IPS-NIHi11 (cell line): ENCODE results near the gene CNTNAP1.

Experiments
- DNase-seq: peaks from one replicate; pipeline ENCODE4 v3.0.0; 2012; ENCODE audit warnings: mixed read lengths, low spot score

Gene CNTNAP1

DNA sequence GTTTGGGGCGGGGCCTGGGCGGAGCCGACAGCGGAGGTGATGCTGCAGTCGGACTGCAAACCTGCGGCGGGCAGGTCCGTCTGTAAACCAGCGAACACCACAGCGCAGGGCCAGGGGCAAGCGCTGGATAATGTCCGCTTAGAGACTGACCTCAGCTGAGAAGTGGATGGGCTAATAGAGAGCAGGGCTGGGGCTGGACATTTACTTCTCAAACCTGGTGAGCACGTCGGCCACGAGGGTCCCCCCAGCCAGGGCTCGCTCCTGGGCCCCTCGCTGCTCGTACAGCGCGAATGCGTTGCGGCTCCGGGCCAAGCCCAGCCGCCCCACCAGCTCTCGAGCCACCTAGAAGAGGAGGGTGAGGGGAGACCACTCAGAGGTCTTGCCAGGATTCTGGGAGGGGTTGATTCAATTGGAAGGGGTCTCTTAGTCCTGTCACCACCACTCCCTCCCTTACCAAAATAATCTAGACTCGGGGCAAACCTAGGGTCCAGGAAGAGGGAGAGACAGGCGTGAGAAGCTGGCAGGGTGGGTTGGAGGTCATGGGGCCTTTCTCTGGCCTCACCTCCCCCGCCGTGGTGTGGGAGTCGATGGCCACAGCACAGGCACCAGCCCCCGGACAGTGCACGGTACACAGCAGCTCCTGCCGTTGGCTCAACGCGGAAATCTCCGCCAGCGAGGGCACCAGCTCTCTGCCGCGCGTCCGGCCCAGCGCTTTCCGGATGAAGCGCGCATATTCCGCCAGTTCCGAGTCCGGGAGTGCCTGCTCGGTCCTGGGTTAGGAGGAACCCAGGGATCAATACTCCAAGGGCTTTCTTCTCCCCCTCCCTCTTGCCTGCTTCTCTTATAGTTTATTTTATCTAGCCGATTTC lies 11.3 kb upstream of the CNTNAP1 start:
- peak; percentile 83 for DNase-seq

- no peak for DNase-seq
Measured at GRCh38 chr17:42672038-42672437, 10.3 kb upstream of the CNTNAP1 start.

DNA sequence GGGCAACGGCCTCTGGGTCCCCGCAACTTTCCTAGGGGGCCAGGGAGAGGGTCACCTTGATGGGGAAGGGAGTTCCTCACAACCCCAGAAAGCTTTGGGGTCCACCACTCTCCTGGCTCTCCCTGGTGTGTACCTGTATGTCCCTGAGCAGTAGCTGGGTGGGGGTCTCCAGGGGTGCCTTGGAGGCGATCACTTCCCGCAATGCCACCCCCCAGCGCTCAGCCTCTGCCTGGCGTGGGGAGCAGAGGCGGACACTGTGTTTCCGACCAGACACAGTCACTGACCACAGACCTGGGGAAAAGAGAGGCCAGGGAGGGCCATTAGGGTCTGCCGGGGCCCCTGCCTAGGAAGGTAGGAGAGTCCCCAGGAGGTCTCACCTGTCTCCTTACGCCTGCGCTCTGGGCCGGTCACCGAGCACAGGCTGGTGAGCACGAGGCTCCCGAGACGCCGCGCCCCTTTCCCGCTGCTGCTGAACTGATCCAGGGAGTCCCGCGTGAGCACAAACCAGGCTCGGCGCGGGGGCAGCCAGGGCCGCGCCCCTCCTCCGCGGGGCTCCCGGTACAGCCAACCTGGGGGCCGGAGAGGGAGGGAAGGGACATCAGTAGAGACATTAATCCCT lies 9.0 kb upstream of the CNTNAP1 start:
- DNase-seq: no peak

DNA sequence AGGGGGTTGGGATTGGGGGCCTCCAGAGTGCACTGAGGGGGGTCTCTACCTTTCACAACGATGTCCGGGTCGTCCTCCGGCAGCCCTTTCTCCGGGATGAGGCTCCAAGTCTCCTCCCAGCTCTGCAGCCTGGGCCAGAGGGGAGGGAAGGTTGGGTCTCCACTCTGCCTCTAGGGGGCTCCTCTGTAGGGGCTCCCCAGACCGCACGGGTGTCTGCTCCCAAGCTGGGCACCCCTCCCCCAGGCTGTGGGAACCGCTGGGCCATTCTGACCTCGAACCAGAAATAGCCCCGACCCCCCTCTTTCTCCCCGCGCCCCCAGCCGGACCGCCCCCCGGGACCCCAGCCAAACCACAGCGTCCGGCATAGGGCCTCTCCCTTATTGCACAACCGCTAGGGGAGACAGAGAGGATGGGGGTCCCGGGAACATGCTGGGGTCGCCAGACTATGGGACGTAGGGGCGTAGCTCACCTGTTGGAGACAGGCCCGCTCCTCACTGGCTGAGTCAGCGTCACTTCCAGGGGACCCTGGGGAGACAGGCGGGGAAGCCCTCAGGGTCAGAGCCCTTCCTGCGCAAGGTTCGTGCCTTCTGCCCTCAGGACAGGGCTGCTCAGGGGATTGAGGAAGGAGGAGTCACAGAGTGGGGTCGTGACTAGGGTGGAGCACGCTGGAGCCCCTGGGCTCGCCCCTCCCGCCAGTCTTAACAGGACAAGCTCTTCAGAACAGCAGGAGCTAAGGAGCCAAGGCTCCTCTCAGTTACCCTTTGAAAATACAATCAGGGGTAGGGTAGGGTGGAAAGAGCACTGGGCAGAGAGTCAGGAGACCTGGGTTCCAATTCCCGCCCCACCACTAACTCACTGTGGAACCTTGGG lies 8.2 kb upstream of the CNTNAP1 start:
- DNase-seq: peak; percentile 75

- peak; percentile 56 for DNase-seq
Measured at GRCh38 chr17:42674755-42675347, 7.5 kb upstream of the CNTNAP1 start.

- DNase-seq: no peak
Measured at GRCh38 chr17:42675348-42675964, 6.9 kb upstream of the CNTNAP1 start.

- peak; percentile 37 for DNase-seq
Measured at GRCh38 chr17:42675965-42676423, 6.3 kb upstream of the CNTNAP1 start.

- no peak for DNase-seq
Measured at GRCh38 chr17:42676424-42677011, 5.8 kb upstream of the CNTNAP1 start, which contains the start of gene PLEKHH3. TSS of gene PLEKHH3 (minus strand) at chr17:42676994. CDS start at chr17:42676563, 431 bp downstream.

DNA sequence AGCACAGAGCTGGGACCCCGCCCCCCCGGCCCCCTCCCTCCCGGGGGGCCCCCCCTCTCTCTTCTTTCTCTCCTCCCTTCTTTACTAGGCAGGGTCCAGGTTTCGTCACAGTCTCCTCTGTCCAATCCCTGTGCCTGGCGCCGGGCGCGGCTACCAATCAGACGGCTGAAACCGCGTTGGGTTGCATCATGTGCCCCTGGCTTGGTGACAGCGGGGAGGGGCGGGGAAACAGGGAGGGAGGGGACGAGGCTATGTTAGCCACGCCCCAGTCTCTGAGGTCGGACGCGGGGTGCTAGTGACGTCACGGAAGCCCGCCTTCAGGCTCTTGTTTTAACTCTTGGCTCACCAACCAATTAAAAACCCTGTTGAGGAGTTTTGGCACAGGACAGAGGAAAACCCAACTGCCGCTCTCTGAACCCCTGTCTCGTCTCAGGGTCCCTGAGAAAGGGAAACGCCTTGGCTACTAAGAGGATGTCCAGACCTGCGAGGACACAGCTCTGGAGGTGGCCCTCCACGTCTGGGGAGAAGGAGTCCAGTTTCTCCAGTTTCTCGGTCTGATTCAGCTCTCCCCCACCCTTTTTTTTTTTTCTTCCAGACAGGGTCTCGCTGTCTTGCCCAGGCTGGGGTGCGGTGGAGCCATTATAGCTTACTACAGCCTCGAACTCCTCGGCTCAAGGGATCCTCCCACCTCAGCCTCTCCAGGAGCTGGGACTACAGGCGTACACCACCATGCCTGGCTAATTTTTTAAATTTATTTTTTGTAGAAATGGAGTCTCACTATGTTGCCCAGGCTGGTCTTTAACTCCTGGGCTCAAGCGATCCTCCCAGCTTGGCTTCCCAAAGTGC lies 5.1 kb upstream of the CNTNAP1 start:
- DNase-seq: peak; percentile 93

DNA sequence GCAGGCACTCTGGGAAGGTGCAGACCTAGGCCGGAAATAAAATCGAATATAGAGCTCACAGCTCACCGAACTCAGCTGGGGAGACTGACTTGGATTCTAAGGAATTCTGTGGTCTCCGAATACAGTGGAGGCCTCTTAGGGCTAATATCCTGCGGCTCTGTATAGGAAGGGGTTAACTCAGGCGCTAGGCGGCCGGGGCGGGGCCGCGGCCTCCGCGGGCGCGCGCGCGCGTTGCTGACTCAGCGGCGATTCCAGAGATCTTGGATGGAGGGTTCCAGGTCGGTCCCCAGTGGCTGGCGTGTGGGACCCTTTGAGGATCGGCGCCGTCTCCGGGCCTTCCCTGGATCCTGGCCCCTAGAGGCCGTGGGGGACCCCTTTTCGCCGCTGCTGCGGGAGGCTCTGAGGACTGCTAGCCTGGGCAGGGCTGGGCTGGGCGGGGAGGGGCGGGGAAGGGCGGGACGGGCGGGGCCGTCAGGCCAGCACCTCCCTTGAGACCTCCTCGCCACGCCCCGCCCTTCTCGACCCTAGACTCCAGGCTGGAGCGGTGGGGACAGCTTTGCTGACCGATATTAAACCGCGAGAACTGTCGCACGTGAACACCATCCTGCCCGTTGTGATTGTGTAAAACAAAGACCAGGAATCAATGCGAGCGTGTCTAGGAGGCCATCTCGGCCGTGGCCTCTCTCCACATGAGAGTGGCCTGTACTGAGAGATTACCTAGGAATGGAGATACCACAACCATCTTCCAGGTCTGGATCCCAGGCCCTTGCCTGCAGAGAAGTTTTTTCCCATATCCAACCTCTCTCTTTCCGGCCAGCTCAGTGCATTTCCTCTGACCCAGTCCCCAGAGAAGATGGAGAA lies 4.2 kb upstream of the CNTNAP1 start:
- DNase-seq: peak; percentile 83

DNA sequence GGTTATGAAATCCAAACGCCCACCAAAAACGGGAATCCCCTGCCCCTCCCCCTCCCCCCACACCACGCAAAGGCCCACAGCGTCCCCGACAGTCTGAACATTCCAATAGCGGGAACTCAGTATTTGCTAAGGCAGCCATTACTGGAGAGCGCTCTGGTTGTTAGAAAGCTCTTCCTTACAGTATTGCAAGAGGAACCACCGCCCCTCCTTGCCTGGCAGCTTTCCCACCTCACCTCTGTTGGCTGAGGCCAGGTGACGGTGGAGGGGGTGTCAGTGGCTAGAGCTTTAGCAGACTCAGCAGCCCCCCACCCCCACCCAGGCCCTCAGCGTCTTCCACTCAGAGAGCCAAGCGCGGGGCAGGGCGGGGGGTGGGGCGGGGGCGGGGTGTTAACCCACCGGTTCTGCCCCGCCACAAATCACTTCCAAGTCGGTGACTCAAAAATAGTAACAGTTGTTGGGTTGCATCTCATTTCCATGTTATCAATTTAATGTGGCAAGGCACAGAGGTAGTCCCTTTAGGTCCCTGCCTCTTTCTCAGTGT lies 3.3 kb upstream of the CNTNAP1 start:
- peak; percentile 36 for DNase-seq

DNA sequence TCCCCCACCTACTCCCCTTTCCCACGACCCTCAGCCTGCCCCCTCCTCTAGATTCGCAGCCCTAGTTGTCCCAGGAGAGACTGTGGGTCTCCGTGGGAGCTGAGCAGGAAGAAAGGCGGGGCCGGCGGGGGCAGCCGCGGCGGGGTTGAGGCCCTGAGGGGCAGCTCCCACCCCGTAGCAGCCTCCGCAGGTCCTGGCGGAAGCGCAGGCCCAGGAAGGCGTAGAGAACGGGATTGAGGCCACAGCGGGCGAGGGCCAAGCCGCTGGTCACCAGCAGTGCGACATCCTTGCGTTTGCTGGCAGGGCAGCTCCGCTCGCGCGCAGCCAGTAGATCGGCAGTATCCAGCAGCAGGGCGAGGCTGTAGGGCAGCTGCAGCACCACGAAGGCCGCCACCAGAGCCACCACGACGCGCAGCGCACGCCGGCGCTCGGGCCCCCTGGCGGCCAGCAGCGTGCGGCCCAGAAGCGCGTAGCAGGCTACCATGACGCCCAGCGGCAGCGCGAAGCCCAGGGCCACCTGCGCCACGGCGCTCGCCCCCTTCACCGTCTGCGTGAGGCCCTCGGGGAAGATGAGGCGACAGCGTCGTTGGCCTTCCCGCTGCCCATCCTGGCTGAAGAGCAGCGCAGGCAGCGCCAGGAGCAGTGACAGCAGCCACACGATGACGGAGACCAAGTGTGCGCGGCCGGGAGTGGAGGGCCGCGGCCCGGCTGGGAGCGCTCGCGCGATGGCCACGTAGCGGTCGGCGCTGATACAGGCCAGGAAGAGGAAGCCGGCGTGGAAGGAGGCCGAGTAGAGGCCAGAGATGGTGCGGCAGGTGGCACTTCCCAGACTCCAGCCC lies 2.6 kb upstream of the CNTNAP1 start:
- DNase-seq: peak; percentile 76

DNA sequence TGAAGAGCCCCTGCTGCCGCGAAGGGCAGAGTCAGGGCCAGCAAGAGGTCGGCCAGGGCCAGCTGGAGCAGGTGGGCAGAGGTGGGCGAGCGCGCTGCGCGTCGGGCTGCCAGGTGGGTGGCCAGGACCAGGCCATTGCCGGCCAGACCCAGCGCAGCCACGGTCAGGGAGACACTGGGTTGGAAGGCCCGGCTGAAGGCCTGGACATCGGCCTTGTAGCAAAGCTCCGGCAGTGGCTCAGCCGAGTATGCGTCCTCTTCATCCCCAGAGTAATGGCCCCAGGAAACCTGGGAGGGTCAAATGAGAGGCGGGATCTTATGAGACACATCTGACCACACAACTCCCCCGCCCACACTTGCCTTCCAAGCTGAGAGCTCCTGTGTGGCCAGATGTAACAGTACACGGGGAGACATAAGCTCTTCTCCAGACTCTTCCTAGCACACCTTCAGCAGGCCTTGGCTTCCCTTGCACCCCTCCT lies 2.0 kb upstream of the CNTNAP1 start:
- no peak for DNase-seq

GRCh38 chr17:42682722-42683403 lies 532 bp downstream of the CNTNAP1 start:
- DNase-seq: peak; percentile 79

DNA sequence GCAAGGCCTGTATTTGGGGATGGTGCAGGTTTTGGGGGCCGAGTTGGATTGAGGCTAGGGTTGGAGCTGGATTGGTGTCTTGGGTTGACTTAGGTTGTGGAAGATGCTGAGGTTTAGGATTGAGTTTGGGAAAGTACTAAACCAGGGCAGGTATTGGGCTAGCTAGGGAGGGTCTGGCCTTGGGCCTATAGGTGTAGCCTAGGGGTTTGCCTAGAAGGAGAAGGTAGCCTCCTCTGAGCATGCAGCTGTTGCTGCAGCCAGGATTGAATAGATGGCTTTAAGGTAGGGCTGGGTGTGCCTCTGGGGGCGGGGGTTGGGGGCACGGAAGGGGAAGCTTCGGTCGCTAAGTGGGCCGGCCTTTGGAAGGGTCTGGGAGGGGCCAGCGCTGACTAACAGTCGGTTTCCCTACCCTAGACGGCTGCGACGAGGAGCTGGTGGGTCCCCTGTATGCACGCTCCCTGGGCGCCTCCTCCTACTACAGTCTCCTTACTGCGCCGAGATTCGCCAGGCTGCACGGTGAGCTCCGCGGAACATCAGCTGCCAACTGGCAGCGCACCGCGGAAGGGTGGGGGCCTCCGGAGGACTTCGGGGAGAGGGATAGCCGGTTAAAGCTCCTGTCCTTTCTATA lies 1.2 kb downstream of the CNTNAP1 start:
- peak; percentile 45 for DNase-seq

- DNase-seq: no peak
Measured at GRCh38 chr17:42684929-42685556, 2.7 kb downstream of the CNTNAP1 start.
